GM12874 (cell line): ENCODE data around the gene TOM1L2.

Experiments used
- CTCF ChIP-seq: IDR thresholded peaks from 2 replicates; pipeline ENCODE4 v1.5.1; 2011; ENCODE audit warnings: low read depth, mild to moderate bottlenecking, control low read depth, low read length, moderate library complexity; ENCODE audit not compliant: insufficient read depth

TOM1L2 gene

GRCh38 chr17:17924857-17925250 lies 47.3 kb downstream of the TOM1L2 start:
- TF ChIP-seq CTCF = no peak

GRCh38 chr17:17924131-17924856 lies 47.9 kb downstream of the TOM1L2 start:
- TF ChIP-seq CTCF = no peak

GRCh38 chr17:17922070-17922614 lies 50.1 kb downstream of the TOM1L2 start:
- no peak for TF ChIP-seq CTCF

GRCh38 chr17:17921192-17922069 lies 50.8 kb downstream of the TOM1L2 start:
- no peak for TF ChIP-seq CTCF

GRCh38 chr17:17919169-17920107 lies 52.8 kb downstream of the TOM1L2 start:
- TF ChIP-seq CTCF = peak; percentile 81

- TF ChIP-seq CTCF = no peak
Observed at GRCh38 chr17:17917394-17917793, 54.8 kb downstream of the TOM1L2 start.
